ENCODE measurements around the gene LGMN.

LGMN gene

GRCh38 chr14:92733007-92733406, 15.4 kb downstream of the LGMN start:
- Histone ChIP-seq H3K27ac (ENCODE audit: low read depth, low read length) (no peak overlapping the region), H3K4me3 (ENCODE audit: low read length) (no peak overlapping the region), H3K4me1 (ENCODE audit: control insufficient read depth, insufficient read depth, low read length) (no peaks in the 10 kb centered on the region), H3K27me3 (ENCODE audit: control insufficient read depth, insufficient read depth, low read length) (no peaks in the 10 kb centered on the region), H3K36me3 (ENCODE audit: control insufficient read depth, insufficient read depth, low read length) (peaks cover 2% of the 10 kb centered on the region), H3K9ac (ENCODE audit: low read length) (no peak overlapping the region)

- peaks cover under 1% of the 10 kb centered on the region for H3K4me1 ChIP-seq (ENCODE audit: control insufficient read depth, insufficient read depth, low read length)
- H3K27me3 ChIP-seq (ENCODE audit: control insufficient read depth, insufficient read depth, low read length): no peaks in the 10 kb centered on the region
- H3K4me3 ChIP-seq (ENCODE audit: low read length): no peak overlapping the region
- H3K9ac ChIP-seq (ENCODE audit: low read length): no peak overlapping the region
- H3K36me3 ChIP-seq (ENCODE audit: control insufficient read depth, insufficient read depth, low read length): peaks cover 4% of the 10 kb centered on the region
- no peak overlapping the region for H3K27ac ChIP-seq (ENCODE audit: low read depth, low read length)
Measured at GRCh38 chr14:92731622-92732115, 16.8 kb downstream of the LGMN start.

GRCh38 chr14:92729634-92730358, 18.6 kb downstream of the LGMN start:
- no peak overlapping the region for H3K27ac ChIP-seq (ENCODE audit: low read depth, low read length)
- H3K27me3 ChIP-seq (ENCODE audit: control insufficient read depth, insufficient read depth, low read length): no peaks in the 10 kb centered on the region
- no peak overlapping the region for H3K4me3 ChIP-seq (ENCODE audit: low read length)
- peaks cover 3% of the 10 kb centered on the region for H3K4me1 ChIP-seq (ENCODE audit: control insufficient read depth, insufficient read depth, low read length)
- H3K9ac ChIP-seq (ENCODE audit: low read length): no peak overlapping the region
- H3K36me3 ChIP-seq (ENCODE audit: control insufficient read depth, insufficient read depth, low read length): peaks cover 5% of the 10 kb centered on the region

- H3K27me3 ChIP-seq (ENCODE audit: control insufficient read depth, insufficient read depth, low read length): no peaks in the 10 kb centered on the region
- no peak overlapping the region for H3K27ac ChIP-seq (ENCODE audit: low read depth, low read length)
- H3K4me1 ChIP-seq (ENCODE audit: control insufficient read depth, insufficient read depth, low read length): peaks cover 7% of the 10 kb centered on the region
- no peak overlapping the region for H3K9ac ChIP-seq (ENCODE audit: low read length)
- peaks cover 5% of the 10 kb centered on the region for H3K36me3 ChIP-seq (ENCODE audit: control insufficient read depth, insufficient read depth, low read length)
- no peak overlapping the region for H3K4me3 ChIP-seq (ENCODE audit: low read length)
Measured at GRCh38 chr14:92728759-92729364, 19.6 kb downstream of the LGMN start.

- no peaks in the 10 kb centered on the region for H3K27me3 ChIP-seq (ENCODE audit: control insufficient read depth, insufficient read depth, low read length)
- H3K4me3 ChIP-seq (ENCODE audit: low read length): no peak overlapping the region
- no peak overlapping the region for H3K9ac ChIP-seq (ENCODE audit: low read length)
- peaks cover 2% of the 10 kb centered on the region for H3K36me3 ChIP-seq (ENCODE audit: control insufficient read depth, insufficient read depth, low read length)
- H3K4me1 ChIP-seq (ENCODE audit: control insufficient read depth, insufficient read depth, low read length): peaks cover 7% of the 10 kb centered on the region
- H3K27ac ChIP-seq (ENCODE audit: low read depth, low read length): no peak overlapping the region
Measured at GRCh38 chr14:92726933-92727262, 21.5 kb downstream of the LGMN start.

GRCh38 chr14:92726135-92726932, 22.1 kb downstream of the LGMN start:
- Histone ChIP-seq H3K9ac (ENCODE audit: low read length) (no peak overlapping the region), H3K36me3 (ENCODE audit: control insufficient read depth, insufficient read depth, low read length) (peaks cover 2% of the 10 kb centered on the region), H3K4me3 (ENCODE audit: low read length) (no peak overlapping the region), H3K4me1 (ENCODE audit: control insufficient read depth, insufficient read depth, low read length) (peaks cover 7% of the 10 kb centered on the region), H3K27me3 (ENCODE audit: control insufficient read depth, insufficient read depth, low read length) (no peaks in the 10 kb centered on the region), H3K27ac (ENCODE audit: low read depth, low read length) (no peak overlapping the region)

GRCh38 chr14:92724516-92725340, 23.7 kb downstream of the LGMN start:
- peaks cover 9% of the 10 kb centered on the region for H3K4me1 ChIP-seq (ENCODE audit: control insufficient read depth, insufficient read depth, low read length)
- H3K36me3 ChIP-seq (ENCODE audit: control insufficient read depth, insufficient read depth, low read length): peaks cover 2% of the 10 kb centered on the region
- H3K27ac ChIP-seq (ENCODE audit: low read depth, low read length): peak overlapping the region; percentile 47
- H3K9ac ChIP-seq (ENCODE audit: low read length): no peak overlapping the region
- H3K27me3 ChIP-seq (ENCODE audit: control insufficient read depth, insufficient read depth, low read length): no peaks in the 10 kb centered on the region
- no peak overlapping the region for H3K4me3 ChIP-seq (ENCODE audit: low read length)

GRCh38 chr14:92719890-92720323, 28.5 kb downstream of the LGMN start:
- Histone ChIP-seq H3K27me3 (ENCODE audit: control insufficient read depth, insufficient read depth, low read length) (no peaks in the 10 kb centered on the region), H3K9ac (ENCODE audit: low read length) (no peak overlapping the region), H3K4me1 (ENCODE audit: control insufficient read depth, insufficient read depth, low read length) (peaks cover 13% of the 10 kb centered on the region), H3K27ac (ENCODE audit: low read depth, low read length) (peak overlapping the region; percentile 74), H3K4me3 (ENCODE audit: low read length) (no peak overlapping the region), H3K36me3 (ENCODE audit: control insufficient read depth, insufficient read depth, low read length) (no peaks in the 10 kb centered on the region)

- no peak overlapping the region for H3K9ac ChIP-seq (ENCODE audit: low read length)
- H3K36me3 ChIP-seq (ENCODE audit: control insufficient read depth, insufficient read depth, low read length): no peaks in the 10 kb centered on the region
- peaks cover 12% of the 10 kb centered on the region for H3K4me1 ChIP-seq (ENCODE audit: control insufficient read depth, insufficient read depth, low read length)
- H3K27ac ChIP-seq (ENCODE audit: low read depth, low read length): peak overlapping the region; percentile 73
- no peak overlapping the region for H3K4me3 ChIP-seq (ENCODE audit: low read length)
- H3K27me3 ChIP-seq (ENCODE audit: control insufficient read depth, insufficient read depth, low read length): no peaks in the 10 kb centered on the region
Measured at GRCh38 chr14:92719421-92719820, 29.0 kb downstream of the LGMN start.

GRCh38 chr14:92718664-92719063, 29.8 kb downstream of the LGMN start:
- peaks cover 9% of the 10 kb centered on the region for H3K4me1 ChIP-seq (ENCODE audit: control insufficient read depth, insufficient read depth, low read length)
- no peak overlapping the region for H3K4me3 ChIP-seq (ENCODE audit: low read length)
- H3K27me3 ChIP-seq (ENCODE audit: control insufficient read depth, insufficient read depth, low read length): no peaks in the 10 kb centered on the region
- no peaks in the 10 kb centered on the region for H3K36me3 ChIP-seq (ENCODE audit: control insufficient read depth, insufficient read depth, low read length)
- H3K27ac ChIP-seq (ENCODE audit: low read depth, low read length): no peak overlapping the region
- no peak overlapping the region for H3K9ac ChIP-seq (ENCODE audit: low read length)

- Histone ChIP-seq H3K27me3 (ENCODE audit: control insufficient read depth, insufficient read depth, low read length) (no peaks in the 10 kb centered on the region), H3K36me3 (ENCODE audit: control insufficient read depth, insufficient read depth, low read length) (no peaks in the 10 kb centered on the region), H3K4me3 (ENCODE audit: low read length) (no peak overlapping the region), H3K27ac (ENCODE audit: low read depth, low read length) (peak overlapping the region; percentile 23), H3K4me1 (ENCODE audit: control insufficient read depth, insufficient read depth, low read length) (peaks cover 9% of the 10 kb centered on the region), H3K9ac (ENCODE audit: low read length) (peak overlapping the region; percentile 36)
Measured at GRCh38 chr14:92717571-92718042, 30.8 kb downstream of the LGMN start.

GRCh38 chr14:92716131-92716530, 32.3 kb downstream of the LGMN start:
- no peak overlapping the region for H3K4me3 ChIP-seq (ENCODE audit: low read length)
- H3K27ac ChIP-seq (ENCODE audit: low read depth, low read length): no peak overlapping the region
- H3K27me3 ChIP-seq (ENCODE audit: control insufficient read depth, insufficient read depth, low read length): no peaks in the 10 kb centered on the region
- H3K9ac ChIP-seq (ENCODE audit: low read length): no peak overlapping the region
- peaks cover 9% of the 10 kb centered on the region for H3K4me1 ChIP-seq (ENCODE audit: control insufficient read depth, insufficient read depth, low read length)
- peaks cover 3% of the 10 kb centered on the region for H3K36me3 ChIP-seq (ENCODE audit: control insufficient read depth, insufficient read depth, low read length)
